CD14-positive monocyte (primary cell): ENCODE results near the gene SMPD3. TPM values are rescaled to one million over a fixed set of nuclear protein-coding genes. Genes with fewer than 3 reads are reported as not detected.
A peak's percentile ranks its signal among the peaks of the same experiment; 100 is the strongest.

ENCODE experiments used
- DNase-seq, 3 donors: peaks; one replicate each; pipeline ENCODE4 v3.0.0-alpha.2; 2011 to 2022
- H2AFZ ChIP-seq: 2 replicates; pipeline ENCODE4 v1.6.0; 2012; ENCODE audit warnings: mild to moderate bottlenecking, low read depth, low read length, inconsistent platforms; ENCODE audit not compliant: insufficient read depth, poor library complexity, severe bottlenecking
- H3K27ac ChIP-seq, 2 donors: 1 replicate in 1 of 2; 2 replicates in 1 of 2; pipeline ENCODE4 v1.5.1; 2012 to 2013; ENCODE audit warnings: low read length in 2 of 2, control low read depth in 1 of 2, inconsistent platforms in 1 of 2, low read depth in 1 of 2, mild to moderate bottlenecking in 1 of 2
- H3K27me3 ChIP-seq, 2 donors: one replicate each; pipeline versions ENCODE4 v1.6.0 to v1.6.1; 2011 to 2013; ENCODE audit warnings: low read length in 2 of 2; ENCODE audit not compliant: control insufficient read depth in 2 of 2, insufficient read depth in 2 of 2
- H3K36me3 ChIP-seq, 2 donors: replicated peaks in 1 of 2; 1 replicate in 1 of 2; 2 replicates in 1 of 2; pipeline versions ENCODE4 v1.5.1 to v1.6.1; 2012 to 2013; ENCODE audit warnings: low read length in 2 of 2, control low read depth in 1 of 2, inconsistent platforms in 1 of 2, mild to moderate bottlenecking in 1 of 2; ENCODE audit not compliant: insufficient read depth in 2 of 2, control insufficient read depth in 1 of 2
- H3K4me1 ChIP-seq, 2 donors: 1 replicate in 1 of 2; 2 replicates in 1 of 2; pipeline versions ENCODE4 v1.5.1 to v1.6.1; 2012 to 2013; ENCODE audit warnings: low read length in 2 of 2, control low read depth in 1 of 2, inconsistent platforms in 1 of 2, mild to moderate bottlenecking in 1 of 2, moderate library complexity in 1 of 2; ENCODE audit not compliant: insufficient read depth in 2 of 2, control insufficient read depth in 1 of 2
- H3K4me2 ChIP-seq: replicated peaks from 2 replicates; pipeline ENCODE3; 2012; ENCODE audit warnings: low read length, moderate library complexity, mild to moderate bottlenecking; ENCODE audit not compliant: poor library complexity, severe bottlenecking; ENCODE audit errors: extremely low read depth
- H3K4me3 ChIP-seq, 3 experiments: fragments of 200-600 bp in 1 of 3; sonication (generic) in 1 of 3; replicated peaks in 1 of 3; 1 replicate in 2 of 3; 2 replicates in 1 of 3; pipeline ENCODE4 v1.5.1; 2011 to 2013; ENCODE audit warnings: low read length in 3 of 3, mild to moderate bottlenecking in 3 of 3, control low read depth in 2 of 3, low read depth in 2 of 3, inconsistent platforms in 1 of 3, moderate library complexity in 1 of 3
- H3K79me2 ChIP-seq: 2 replicates; pipeline ENCODE4 v1.6.0; 2012; ENCODE audit warnings: mild to moderate bottlenecking, control low read depth, inconsistent platforms, low read length, moderate library complexity; ENCODE audit not compliant: insufficient read depth
- H3K9ac ChIP-seq: 2 replicates; pipeline ENCODE4 v1.6.0; 2017; ENCODE audit warnings: low read length, mild to moderate bottlenecking; ENCODE audit not compliant: insufficient read depth, poor library complexity, severe bottlenecking
- H3K9me3 ChIP-seq, 2 donors: replicated peaks in 1 of 2; 1 replicate in 1 of 2; 2 replicates in 1 of 2; pipeline versions ENCODE4 v1.5.1 to v1.6.1; 2012 to 2013; ENCODE audit warnings: low read length in 2 of 2, control low read depth in 1 of 2; ENCODE audit not compliant: control insufficient read depth in 1 of 2, insufficient read depth in 1 of 2
- H4K20me1 ChIP-seq: 2 replicates; pipeline ENCODE4 v1.6.0; 2012; ENCODE audit warnings: mild to moderate bottlenecking, low read length, control low read depth, moderate library complexity; ENCODE audit not compliant: insufficient read depth
- H3K27ac Mint-ChIP-seq, 7 donors: one replicate each; pipeline ENCODE4 v1.8.0; 2020; ENCODE audit warnings: mild to moderate bottlenecking in 7 of 7, mixed read lengths in 7 of 7, moderate library complexity in 6 of 7, inconsistent platforms in 2 of 7
- H3K27me3 Mint-ChIP-seq, 3 donors: one replicate each; pipeline ENCODE4 v1.8.0; 2021 to 2022; ENCODE audit warnings: low read depth in 3 of 3, mild to moderate bottlenecking in 3 of 3, mixed read lengths in 3 of 3, moderate library complexity in 3 of 3, inconsistent platforms in 1 of 3
- H3K36me3 Mint-ChIP-seq, 2 donors: one replicate each; pipeline ENCODE4 v1.8.0; 2020; ENCODE audit warnings: mixed read lengths in 2 of 2, inconsistent platforms in 1 of 2, mild to moderate bottlenecking in 1 of 2
- H3K4me1 Mint-ChIP-seq: one replicate; pipeline ENCODE4 v1.8.0; 2020; ENCODE audit warnings: mild to moderate bottlenecking, mixed read lengths
- H3K4me3 Mint-ChIP-seq, 2 donors: one replicate each; pipeline ENCODE4 v1.8.0; 2020; ENCODE audit warnings: mild to moderate bottlenecking in 2 of 2, mixed read lengths in 2 of 2, moderate library complexity in 1 of 2
- H3K9me3 Mint-ChIP-seq, 7 donors: one replicate each; pipeline ENCODE4 v1.8.0; 2020 to 2022; ENCODE audit warnings: mixed read lengths in 7 of 7, mild to moderate bottlenecking in 6 of 7, moderate library complexity in 6 of 7, inconsistent platforms in 2 of 7
- CTCF ChIP-seq: fragments of 200-600 bp; IDR thresholded peaks from one replicate; pipeline ENCODE4 v1.8.0; 2022; ENCODE audit warnings: antibody characterized with exemption, mild to moderate bottlenecking
- WGBS: methylation state at CpG from one replicate; pipeline ENCODE4 v1.1.5; 2013; ENCODE audit warnings: missing lambda C conversion rate; ENCODE audit not compliant: insufficient coverage; 5-methylcytosine and 5-hydroxymethylcytosine counted together
- intact Hi-C, 2 donors: fragments of 100-400 bp; cut with micrococcal nuclease; formaldehyde crosslinking; loops; one replicate each; pipeline versions ENCODE4 v1.15.0 to v1.15.1; 2023
- polyA plus RNA-seq, 3 donors: library from polyadenylated mRNA; depleted of rRNA in 1 of 3; unstranded in 2 of 3; stranded (reverse) in 1 of 3; fragments of 300-500 nt in 2 of 3; fragments of >200 nt in 1 of 3; fragmentation: Illumina TruSeq in 2 of 3; gene quantifications; 1 replicate in 2 of 3; 2 replicates in 1 of 3; pipeline ENCODE4 v1.2.3, GENCODE V29; 2012 to 2021

The SMPD3 gene
- polyA plus RNA-seq, 3 donors: 0.40 to 1.1 (median 0.51) TPM

GRCh38 chr16:68345958-68346635, 102.2 kb downstream of the SMPD3 start:
- no peak for TF ChIP-seq CTCF
- Histone ChIP-seq H3K36me3 (peaks cover 65 to 97% of the 10 kb centered on the region in 2 donors), H4K20me1 (no peaks in the 10 kb centered on the region), H3K27me3 (no peaks in the 10 kb centered on the region), H3K4me1 (no peaks in the 10 kb centered on the region), H3K9ac (no peak overlapping the region), H3K27ac (no peak overlapping the region), H2AFZ (no peak overlapping the region), H3K79me2 (no peaks in the 10 kb centered on the region), H3K9me3 (no peaks in the 10 kb centered on the region), H3K4me3 (no peak overlapping the region), H3K4me2 (no peak overlapping the region)
- peaks cover 84 to 94% of the 10 kb centered on the region in 2 donors for H3K36me3 Mint-ChIP-seq
- H3K4me1 Mint-ChIP-seq: no peaks in the 10 kb centered on the region
- H3K27ac Mint-ChIP-seq: peak overlapping the region in 1 of 7 donors; percentile 25
- H3K27me3 Mint-ChIP-seq: peaks cover 0 to 3% (median 1%) of the 10 kb centered on the region in 3 donors
- WGBS: over 99% methylated on average over 14 of the region's 16 CpGs
- H3K9me3 Mint-ChIP-seq: no peaks in the 10 kb centered on the region
- DNase-seq: no peak
- intact Hi-C loops: no loop called here
- H3K4me3 Mint-ChIP-seq: peak overlapping the region in 1 of 2 donors; percentile 37

- H3K27ac Mint-ChIP-seq: no peak overlapping the region
- no peak for TF ChIP-seq CTCF
- intact Hi-C loops: no loop called here
- no peak overlapping the region for H2AFZ ChIP-seq
- H3K4me2 ChIP-seq: no peak overlapping the region
- no peaks in the 10 kb centered on the region for H3K9me3 Mint-ChIP-seq
- H3K36me3 Mint-ChIP-seq: peaks cover 86 to 95% of the 10 kb centered on the region in 2 donors
- H3K27ac ChIP-seq: no peak overlapping the region
- H3K4me3 ChIP-seq: no peak overlapping the region
- H3K4me1 Mint-ChIP-seq: no peaks in the 10 kb centered on the region
- WGBS: 62% methylated on average over 5 of the region's 11 CpGs
- no peaks in the 10 kb centered on the region for H3K79me2 ChIP-seq
- H3K4me1 ChIP-seq: no peaks in the 10 kb centered on the region
- no peaks in the 10 kb centered on the region for H3K9me3 ChIP-seq
- peaks cover 0 to 3% (median 1%) of the 10 kb centered on the region in 3 donors for H3K27me3 Mint-ChIP-seq
- H3K36me3 ChIP-seq: peaks cover 65 to 98% of the 10 kb centered on the region in 2 donors
- H3K27me3 ChIP-seq: no peaks in the 10 kb centered on the region
- H4K20me1 ChIP-seq: no peaks in the 10 kb centered on the region
- no peak overlapping the region for H3K9ac ChIP-seq
- H3K4me3 Mint-ChIP-seq: no peak overlapping the region
- DNase-seq: no peak
Observed at GRCh38 chr16:68345351-68345810, 102.9 kb downstream of the SMPD3 start.
